Middle frontal gyrus (tissue), 1 donor: Measurements from ENCODE around the gene CACNB3.
"Not testable (repeated sequence)": the region's sequence is repeated elsewhere in the genome, so short reads cannot be mapped to it uniquely, and the experiment has no call there.

Experiments used
- DNase-seq: peaks from one replicate; pipeline ENCODE4 v3.0.0-alpha.2; 2015; ENCODE audit warnings: low spot score; ENCODE audit errors: extremely low spot score

Gene CACNB3

DNA sequence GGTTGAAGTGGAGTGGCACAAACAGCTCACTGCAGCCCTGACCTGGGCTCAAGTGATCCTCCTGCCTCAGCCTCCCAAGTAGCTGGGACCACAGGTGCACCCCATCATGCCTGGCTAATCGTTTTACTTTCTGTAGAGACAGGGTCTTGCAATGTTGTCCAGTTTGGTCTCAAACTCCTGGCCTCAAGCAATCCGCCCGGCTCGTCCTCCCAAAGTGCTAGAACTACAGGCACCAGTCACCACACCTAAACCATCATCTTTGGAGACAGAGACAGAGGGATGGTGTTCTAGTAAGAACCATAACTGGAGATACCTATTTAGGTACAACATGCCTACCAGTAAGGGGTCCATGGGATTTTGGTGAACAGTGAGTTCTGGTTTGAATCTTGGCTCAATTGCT lies 36.2 kb downstream of the CACNB3 start:
- DNase-seq, result no peak

DNA sequence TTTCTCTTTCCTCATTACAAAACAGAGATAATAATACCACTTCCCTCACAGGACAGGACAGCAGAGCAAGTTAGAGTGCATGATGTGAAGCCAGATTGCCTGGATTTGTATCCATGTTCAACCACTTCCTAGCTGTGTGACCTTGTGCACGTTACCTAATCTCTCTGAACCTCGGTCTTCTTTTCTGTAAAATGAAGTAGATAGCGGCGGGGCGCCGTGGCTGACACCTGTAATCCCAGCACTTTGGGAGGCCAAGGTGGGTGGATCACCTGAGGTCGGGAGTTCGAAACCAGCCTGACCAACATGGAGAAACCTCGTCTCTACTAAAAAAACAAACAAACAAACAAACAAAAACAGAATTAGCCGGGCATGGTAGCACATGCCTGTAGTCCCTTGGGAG lies 36.6 kb downstream of the CACNB3 start:
- not testable (repeated sequence) for DNase-seq

DNA sequence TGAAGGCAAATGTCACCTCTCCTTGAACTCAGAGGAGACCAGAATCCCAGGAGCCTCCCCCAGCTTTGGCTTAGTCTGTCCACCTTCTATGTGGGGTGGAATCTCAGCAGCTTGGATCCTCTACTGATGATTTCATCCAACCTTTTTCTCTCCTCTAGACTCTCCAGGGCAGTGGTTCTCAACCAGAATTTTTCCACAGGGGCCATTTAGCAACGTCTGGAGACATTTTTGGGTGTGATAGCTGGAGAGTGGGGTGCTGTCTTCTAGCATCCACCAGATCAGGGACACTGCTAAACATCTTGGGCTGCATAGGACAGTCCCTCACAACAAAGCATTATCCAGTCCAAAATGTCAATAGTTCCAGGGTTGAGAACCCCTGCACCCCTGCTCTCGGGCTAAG lies 38.1 kb downstream of the CACNB3 start:
- DNase-seq, result no peak

DNA sequence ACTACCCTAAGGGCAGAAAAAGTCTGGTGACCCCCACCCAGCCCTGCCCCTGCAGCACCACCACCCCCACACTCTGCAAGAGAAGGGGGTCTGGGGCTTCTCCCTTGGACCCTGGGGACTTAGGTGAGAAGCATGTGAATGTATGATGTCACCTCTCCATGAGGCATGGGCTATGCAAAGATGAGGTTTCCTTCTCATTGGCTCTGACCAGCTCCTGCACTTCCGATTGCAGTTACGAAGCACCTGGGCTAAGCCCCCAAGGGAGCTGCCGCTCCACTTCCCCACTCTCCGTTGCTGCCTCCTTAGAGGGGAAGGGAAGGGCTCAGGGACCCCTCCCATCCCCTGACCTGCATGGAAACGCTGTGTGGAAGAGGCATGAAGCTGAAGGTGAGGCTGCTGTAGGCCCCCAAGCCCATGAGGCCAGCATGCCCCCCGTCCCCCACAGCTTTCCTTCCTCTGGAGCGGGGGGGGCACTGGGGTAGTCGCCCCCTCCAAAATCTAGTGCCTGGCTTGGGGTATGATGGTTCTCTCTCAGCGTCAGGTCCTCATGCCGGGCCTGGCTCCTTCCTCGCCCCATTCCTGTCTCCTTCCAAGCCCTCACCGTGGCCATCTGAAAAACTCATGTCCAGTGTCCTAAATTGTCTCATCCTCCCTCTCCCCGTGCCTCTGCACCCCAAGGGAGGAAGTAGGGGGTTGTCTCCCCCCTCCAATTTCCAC lies 39.1 kb downstream of the CACNB3 start:
- DNase-seq, result no peak

GRCh38 chr12:48858043-48858442 lies 39.7 kb downstream of the CACNB3 start:
- no peak for DNase-seq

DNA sequence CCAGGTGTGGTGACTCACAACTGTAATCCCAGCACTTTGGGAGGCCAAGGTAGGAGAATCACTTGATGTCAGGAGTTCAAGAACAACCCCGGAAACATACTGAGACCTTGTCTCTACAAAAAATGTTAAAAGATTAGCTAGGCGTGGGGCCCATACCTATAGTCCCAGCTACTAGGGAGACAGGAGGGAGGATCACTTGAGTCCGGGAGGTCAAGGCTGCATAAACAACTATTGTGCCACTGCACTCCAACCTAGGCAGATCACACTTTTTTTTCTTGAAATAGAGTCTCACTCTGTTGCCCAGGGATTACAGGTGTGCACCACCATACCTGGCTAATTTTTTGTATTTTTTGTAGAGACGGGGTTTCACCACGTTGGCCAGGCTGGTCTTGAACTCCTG lies 41.3 kb downstream of the CACNB3 start:
- no peak for DNase-seq

DNA sequence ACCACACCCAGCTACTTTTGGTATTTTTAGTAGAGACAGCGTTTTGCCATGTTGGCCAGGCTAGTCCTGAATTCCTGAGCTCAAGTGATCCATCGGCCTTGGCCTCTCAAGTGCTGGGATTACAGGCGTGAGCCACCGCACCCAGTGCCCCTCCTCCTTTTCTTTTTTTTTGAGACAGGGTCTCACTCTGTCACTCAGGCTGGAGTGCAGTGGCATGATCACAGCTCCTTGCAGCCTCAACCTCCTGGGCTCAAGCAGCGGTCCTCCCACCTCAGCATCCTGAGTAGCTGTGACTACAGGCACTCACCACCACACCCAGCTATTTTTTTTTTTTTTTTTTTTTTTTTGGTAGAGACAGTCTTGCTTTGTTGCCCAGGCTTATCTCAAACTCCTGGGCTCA lies 41.9 kb downstream of the CACNB3 start:
- not testable (repeated sequence) for DNase-seq

DNA sequence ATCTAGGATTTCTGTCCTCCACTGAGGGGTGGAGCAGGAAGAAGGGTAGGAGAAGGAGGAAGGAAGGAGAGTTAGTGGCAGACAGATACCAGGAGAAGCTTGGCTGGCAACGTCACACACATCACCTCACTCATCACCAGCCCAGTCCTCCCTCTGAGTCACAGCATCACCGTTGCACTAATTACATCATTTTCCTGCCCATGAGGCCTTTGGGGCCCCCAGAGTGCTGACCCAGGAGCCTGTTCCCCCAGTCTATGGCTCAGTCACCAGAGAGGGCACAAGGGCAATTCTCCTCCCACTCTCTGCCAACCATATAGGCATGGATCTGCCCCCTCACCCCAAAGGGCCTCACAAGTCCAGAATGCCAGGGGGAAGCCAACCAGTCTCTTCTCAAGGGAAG lies 42.8 kb downstream of the CACNB3 start:
- no peak for DNase-seq

GRCh38 chr12:48862760-48863159 lies 44.5 kb downstream of the CACNB3 start:
- no peak for DNase-seq

DNA sequence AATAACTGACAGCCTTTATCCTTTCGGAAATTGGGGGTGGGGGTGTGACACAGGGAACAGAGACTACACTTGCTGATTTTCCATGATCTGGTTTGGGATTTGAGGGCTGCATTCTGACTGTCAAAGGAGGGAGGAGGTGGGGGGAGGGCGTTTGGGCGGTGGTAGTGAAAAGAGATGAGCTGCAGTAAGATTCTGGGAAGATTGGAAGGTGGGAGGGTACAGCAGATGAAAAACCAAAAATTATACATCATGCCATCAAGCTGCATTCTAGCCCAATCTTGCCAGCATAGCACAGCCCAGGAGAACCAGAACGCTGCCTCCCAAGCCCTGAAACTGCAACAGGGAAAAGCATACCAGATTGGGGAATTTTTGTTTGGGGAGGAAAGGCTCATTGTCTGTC lies 45.0 kb downstream of the CACNB3 start:
- DNase-seq, result no peak

DNA sequence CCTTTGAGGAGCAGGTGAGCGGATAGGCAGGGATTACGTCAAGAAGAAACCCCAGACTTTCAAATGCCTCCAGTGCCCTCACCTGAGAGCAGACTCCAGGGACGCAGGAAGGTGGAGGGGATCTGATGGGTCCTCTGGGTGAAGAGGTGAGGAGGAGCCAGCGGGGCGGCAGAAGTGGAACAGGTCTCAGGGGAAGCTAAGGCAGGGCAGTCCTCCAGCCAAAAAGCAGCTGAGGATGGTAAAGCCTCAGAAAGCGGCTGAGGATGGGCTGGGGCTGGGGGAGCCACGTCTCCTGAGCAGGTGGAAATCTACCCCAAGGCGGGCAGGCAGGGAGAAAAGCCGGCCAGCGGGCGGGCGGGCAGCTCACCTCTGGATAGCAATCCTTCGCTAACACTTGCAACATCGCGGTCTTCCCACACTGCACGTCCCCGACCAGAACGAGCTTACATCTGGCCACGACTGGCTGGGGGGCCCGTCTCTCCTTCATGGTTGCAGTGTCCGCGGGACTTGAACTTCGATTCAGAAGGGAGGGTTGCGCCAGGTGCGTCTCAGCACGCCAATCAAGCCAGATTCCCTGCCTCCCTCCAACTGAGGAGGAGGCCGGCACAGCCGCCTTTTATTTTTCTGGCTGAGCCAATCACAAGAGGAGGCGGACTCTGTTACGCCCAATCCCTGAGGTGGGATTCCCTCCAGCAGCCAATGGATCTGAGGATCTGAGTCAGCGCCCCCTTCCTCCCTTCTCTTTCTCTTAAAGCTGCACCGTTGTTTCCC lies 47.2 kb downstream of the CACNB3 start, which contains the start of gene RND1:
Gene RND1 (minus strand): TSS at position 590 of the 771 bp plus-strand sequence. CDS start 103 bp downstream, at position 487.
- peak; percentile 88 for DNase-seq

DNA sequence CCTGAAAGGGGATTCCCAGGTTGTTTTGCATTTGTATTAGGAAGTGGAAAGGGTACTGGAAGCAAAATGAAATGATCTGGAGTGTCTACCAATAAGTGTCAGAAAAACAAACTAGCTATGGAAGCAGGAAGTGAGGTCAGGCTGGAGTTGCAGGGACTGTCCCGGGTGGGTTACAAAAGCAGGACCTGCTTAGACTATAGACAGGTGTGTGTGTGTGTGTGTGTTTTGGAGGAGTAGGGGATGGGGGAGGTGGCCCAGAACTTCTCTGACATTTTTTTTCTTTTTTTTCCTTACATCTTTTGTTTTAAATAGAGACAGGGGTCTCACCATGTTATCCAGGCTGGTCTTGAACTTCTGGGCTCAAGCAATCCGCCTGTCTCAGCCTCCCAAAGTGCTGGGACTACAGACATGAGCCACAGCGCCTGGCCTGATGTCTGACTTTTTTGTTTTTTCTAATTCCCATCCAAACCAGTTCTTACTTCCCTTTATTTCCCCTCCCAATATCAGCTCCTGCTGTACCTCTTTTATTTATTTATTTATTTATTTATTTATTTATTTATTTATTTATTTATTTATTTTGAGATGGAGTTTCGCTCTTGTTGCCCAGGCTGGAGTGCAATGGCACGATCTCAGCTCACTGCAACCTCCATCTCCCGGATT lies 47.9 kb downstream of the CACNB3 start:
- DNase-seq, result no peak

- no peak for DNase-seq
Measured at GRCh38 chr12:48868451-48868850, 50.2 kb downstream of the CACNB3 start.

- no peak for DNase-seq
Measured at GRCh38 chr12:48869191-48869590, 50.9 kb downstream of the CACNB3 start.

DNA sequence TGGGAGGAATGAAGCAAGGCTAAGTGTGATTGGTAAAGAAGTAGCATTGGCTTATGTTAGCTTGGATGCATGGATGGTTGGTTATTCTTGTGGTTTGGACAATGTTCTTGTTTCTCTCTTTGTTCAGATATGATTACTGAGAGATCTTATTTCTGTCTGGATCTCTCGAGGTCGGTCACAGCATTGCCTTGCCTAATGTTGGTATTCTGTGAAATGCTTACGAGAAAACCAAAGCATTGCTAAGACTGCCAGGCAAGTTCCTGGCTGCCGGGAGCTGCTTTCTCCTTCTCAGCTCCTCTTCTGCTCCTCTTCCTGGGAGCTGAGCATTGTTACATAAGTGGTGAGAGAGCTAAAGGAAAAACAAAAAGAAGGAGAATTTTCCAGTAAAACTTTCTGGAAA lies 54.8 kb downstream of the CACNB3 start:
- DNase-seq, result no peak

DNA sequence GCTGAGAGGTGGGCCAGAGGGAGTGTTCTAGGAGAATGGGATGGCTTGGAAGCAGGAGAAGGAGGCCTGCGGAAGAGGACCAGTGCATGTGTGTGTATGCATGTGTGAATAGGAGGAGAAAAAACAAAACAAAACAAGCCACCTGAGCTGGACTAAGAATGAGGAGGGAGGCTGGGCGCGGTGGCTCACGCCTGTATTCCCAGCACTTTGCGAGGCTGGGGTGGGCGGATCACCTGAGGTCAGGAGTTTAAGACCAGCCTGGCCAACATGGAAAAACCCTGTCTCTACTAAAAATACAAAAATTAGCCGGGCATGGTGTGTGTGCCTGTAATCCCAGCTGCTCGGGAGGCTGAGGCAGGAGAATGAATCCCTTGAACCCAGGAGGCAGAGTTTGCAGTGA lies 55.2 kb downstream of the CACNB3 start:
- not testable (repeated sequence) for DNase-seq

DNA sequence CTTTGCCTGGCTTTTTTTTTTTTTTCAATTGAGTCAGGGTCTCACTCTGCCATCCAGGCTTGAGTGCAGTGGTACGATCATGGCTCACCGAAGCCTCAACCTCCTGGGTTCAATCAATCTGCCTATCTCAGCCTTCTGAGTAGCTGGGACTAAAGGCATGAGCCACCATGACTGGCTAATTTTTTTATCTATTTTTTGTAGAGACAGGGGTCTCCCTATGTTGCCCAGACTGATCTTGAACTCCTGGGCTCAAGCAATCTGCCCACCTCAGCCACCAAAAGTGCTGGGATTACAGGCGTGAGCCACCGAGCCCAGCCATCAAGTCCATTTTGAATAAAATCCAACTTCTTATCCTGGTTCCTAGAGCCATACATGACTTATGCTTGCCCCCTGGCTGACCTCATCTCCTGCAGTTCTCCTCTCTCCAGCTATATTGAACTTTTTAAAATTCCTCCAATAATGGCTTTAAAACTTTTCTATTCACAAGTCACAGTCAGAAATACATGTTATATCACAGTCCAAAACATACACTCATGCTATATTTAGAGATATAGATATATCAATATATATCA lies 57.7 kb downstream of the CACNB3 start:
- no peak for DNase-seq
